Measurements from ENCODE around the gene CD300LD.

DNA sequence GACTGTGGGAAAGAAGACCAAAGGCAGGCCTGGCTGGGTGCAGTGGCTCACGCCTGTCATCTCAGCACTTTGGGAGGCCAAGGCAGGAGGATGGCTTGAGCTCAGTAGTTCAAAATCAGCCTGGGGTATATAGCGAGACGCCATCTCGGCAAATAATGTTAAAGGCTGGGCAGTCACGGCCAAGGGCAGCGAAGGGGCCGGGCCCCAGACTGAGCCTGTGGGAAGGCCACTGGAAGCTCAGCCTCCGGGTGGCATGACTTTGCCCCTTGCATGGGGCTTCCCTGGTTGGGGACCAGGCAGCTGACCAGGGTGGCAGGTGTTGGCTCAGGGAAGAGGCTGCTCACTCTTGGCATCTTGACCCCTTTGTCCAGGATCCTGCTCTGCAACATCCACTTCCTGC lies 14.0 kb upstream of the CD300LD start:
- TF ChIP-seq EZH2 (IDR thresholded peaks at IDR 0.05; ENCODE audit: borderline replicate concordance, low read depth, low read length, poor library complexity, severe bottlenecking): no peak
- TF ChIP-seq, protein P1, sequence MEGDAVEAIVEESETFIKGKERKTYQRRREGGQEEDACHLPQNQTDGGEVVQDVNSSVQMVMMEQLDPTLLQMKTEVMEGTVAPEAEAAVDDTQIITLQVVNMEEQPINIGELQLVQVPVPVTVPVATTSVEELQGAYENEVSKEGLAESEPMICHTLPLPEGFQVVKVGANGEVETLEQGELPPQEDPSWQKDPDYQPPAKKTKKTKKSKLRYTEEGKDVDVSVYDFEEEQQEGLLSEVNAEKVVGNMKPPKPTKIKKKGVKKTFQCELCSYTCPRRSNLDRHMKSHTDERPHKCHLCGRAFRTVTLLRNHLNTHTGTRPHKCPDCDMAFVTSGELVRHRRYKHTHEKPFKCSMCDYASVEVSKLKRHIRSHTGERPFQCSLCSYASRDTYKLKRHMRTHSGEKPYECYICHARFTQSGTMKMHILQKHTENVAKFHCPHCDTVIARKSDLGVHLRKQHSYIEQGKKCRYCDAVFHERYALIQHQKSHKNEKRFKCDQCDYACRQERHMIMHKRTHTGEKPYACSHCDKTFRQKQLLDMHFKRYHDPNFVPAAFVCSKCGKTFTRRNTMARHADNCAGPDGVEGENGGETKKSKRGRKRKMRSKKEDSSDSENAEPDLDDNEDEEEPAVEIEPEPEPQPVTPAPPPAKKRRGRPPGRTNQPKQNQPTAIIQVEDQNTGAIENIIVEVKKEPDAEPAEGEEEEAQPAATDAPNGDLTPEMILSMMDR (conservative IDR thresholded peaks at IDR 0.05; ENCODE audit: low read depth, low read length): no peak

All from A673 (cell line).